IgD-negative memory B cell (primary cell): Measurements from ENCODE around the gene PKIB. TPM values are rescaled to one million over a fixed set of nuclear protein-coding genes. Genes with fewer than 3 reads are reported as not detected.

ENCODE experiments used
- polyA plus RNA-seq: library from polyadenylated mRNA; unstranded; fragments of 300-500 nt; fragmentation: Illumina TruSeq; gene quantifications from one replicate; pipeline ENCODE4 v1.2.3, GENCODE V29; 2021

Gene PKIB
- polyA plus RNA-seq, 1 donor from 2014 or later, result not detected

Other genes with a start within 250 kb of the PKIB start
- gene HSF2, start 210.8 kb upstream of the PKIB start, polyA plus RNA-seq, result 8.1 TPM
- 59.3 TPM for gene SERINC1, start 138.6 kb upstream of the PKIB start, polyA plus RNA-seq
- gene FABP7, start 169.3 kb downstream of the PKIB start, polyA plus RNA-seq, result not detected
- gene SMPDL3A, start 178.9 kb downstream of the PKIB start, polyA plus RNA-seq, result 1.4 TPM